Spinal cord (tissue), 10 donors: Measurements from ENCODE around the gene SH3BP4. TPM values are rescaled to one million over a fixed set of nuclear protein-coding genes. Genes with fewer than 3 reads are reported as not detected.

Experiments
- DNase-seq, 6 donors: peaks; one replicate each; pipeline versions ENCODE4 v3.0.0 to v3.0.0-alpha.2; 2013 to 2015; ENCODE audit warnings: low spot score in 6 of 6, low read depth in 4 of 6
- H3K27ac ChIP-seq: one replicate; pipeline ENCODE4 v1.5.1; 2013; ENCODE audit warnings: low read depth, low read length, control low read depth
- H3K27me3 ChIP-seq: one replicate; pipeline ENCODE4 v1.6.1; 2013; ENCODE audit warnings: low read length; ENCODE audit not compliant: control insufficient read depth, insufficient read depth
- H3K36me3 ChIP-seq: one replicate; pipeline ENCODE4 v1.6.1; 2013; ENCODE audit warnings: low read length; ENCODE audit not compliant: control insufficient read depth, insufficient read depth
- H3K4me1 ChIP-seq: one replicate; pipeline ENCODE4 v1.6.1; 2013; ENCODE audit warnings: low read length; ENCODE audit not compliant: control insufficient read depth, insufficient read depth
- H3K4me3 ChIP-seq: one replicate; pipeline ENCODE4 v1.5.1; 2013; ENCODE audit warnings: low read depth, low read length, control low read depth
- H3K9me3 ChIP-seq: one replicate; pipeline ENCODE4 v1.6.1; 2013; ENCODE audit warnings: low read length; ENCODE audit not compliant: control insufficient read depth, insufficient read depth
- WGBS: methylation state at CpG from one replicate; pipeline ENCODE4 v1.1.5; 2013; ENCODE audit warnings: missing lambda C conversion rate; ENCODE audit not compliant: insufficient coverage; 5-methylcytosine and 5-hydroxymethylcytosine counted together
- polyA plus RNA-seq, 2 donors: library from polyadenylated mRNA; unstranded; fragments of 120-200 nt; gene quantifications; one replicate each; pipeline ENCODE4 v1.2.1, GENCODE V29; 2013; ENCODE audit not compliant: insufficient read length in 2 of 2
- total RNA-seq, 2 donors: library from RNA; depleted of rRNA in 1 of 2; stranded (reverse); fragments of 120-200 nt in 1 of 2; fragments of >200 nt in 1 of 2; gene quantifications; one replicate each; pipeline versions ENCODE4 v1.2.3 to v1.2.4, GENCODE V29; 2013 to 2014
- donor health status: healthy.

SH3BP4 gene
- total and polyA plus RNA-seq, 4 donors = 13.9 to 29.6 (median 27.0) TPM

DNA sequence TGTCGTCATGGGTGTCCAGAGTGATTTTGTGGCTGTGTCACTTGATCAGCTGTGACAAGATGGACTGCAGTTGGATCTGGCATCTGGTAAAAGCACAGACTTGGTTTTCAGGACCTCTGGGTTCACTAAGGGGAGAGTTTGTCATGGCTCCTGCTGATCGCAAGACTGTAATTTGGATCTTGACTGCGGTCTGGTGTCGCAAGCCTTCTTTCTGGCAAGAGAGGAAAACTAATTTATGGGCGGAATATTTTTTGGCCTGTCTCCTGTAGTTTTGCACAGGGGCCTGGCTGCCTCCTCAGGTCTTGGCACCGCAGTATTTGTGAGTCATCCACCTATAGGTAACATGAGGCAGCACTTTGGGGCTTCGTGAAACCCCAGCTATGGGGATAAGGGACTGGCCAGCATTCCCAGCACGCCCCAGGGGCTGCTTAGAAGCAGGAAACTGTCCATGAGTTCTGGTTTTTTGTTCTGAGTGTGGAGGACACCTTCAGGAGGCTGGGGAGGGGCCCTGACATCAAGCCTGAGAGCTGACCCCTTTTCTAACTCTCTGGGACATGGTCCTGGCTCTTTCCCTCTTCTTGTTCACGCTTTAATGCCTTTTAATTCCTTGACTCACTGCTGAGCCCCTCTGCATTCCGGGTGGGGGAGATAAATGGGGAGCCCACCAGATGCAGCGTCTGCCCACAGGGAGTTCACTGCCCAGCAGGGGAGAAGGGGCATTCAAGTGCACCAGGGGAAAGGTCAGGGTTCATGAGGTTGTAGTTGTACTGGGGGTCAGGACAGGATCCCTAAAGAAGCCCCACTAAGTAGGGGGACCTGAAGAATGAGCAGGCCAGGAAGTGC lies 12.2 kb downstream of the SH3BP4 start:
- H3K36me3 ChIP-seq = no peaks in the 10 kb centered on the region
- H3K27me3 ChIP-seq = no peaks in the 10 kb centered on the region
- H3K27ac ChIP-seq = no peak overlapping the region
- H3K4me3 ChIP-seq = no peak overlapping the region
- peaks cover 17% of the 10 kb centered on the region for H3K4me1 ChIP-seq
- DNase-seq = no peak
- no peaks in the 10 kb centered on the region for H3K9me3 ChIP-seq
- WGBS = 54% methylated on average over 10 of the region's 11 CpGs

DNA sequence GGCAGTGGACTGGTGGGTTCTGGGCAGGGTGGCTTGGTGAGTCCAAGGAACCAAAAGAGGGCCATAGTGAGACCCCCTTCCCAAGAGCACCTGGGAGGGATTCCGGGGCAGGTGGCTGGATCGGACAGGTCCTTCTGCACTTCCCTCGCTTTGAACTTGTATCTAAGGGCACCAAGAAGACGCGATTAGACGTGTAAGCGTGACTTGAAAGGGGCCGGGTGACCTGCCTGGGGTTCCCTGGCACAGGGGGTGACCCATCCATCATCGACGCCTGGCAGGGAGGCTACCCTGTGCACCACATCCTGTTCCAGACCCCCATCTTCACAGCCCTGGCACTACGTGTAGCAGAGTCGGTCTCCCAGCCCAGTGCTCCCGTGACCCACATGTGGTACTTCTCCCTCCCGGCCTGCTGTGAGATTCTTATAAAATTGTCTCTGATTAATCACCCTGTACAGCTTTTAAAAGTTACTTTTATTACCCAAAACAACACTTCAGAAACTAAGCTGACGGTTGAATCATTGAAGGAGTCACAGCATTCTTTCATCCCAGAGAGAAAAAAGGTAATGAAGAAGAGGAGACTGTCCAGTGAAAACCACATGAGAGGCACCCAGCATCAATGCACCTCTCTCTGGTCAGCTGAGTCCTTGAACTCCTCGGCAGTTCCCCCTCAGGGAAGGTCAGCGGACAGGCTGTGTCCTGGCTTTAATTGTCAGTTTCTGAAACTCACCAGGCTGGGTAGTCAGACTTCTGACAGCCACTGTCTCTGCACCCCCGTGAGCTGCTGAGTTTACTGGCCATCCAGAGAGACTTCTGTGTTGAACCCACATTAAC lies 13.0 kb downstream of the SH3BP4 start:
- WGBS = 68% methylated on average over 15 of the region's 18 CpGs
- H3K4me3 ChIP-seq = no peak overlapping the region
- DNase-seq = no peak
- no peaks in the 10 kb centered on the region for H3K9me3 ChIP-seq
- no peaks in the 10 kb centered on the region for H3K27me3 ChIP-seq
- peaks cover 25% of the 10 kb centered on the region for H3K4me1 ChIP-seq
- peaks cover 3% of the 10 kb centered on the region for H3K36me3 ChIP-seq
- no peak overlapping the region for H3K27ac ChIP-seq

DNA sequence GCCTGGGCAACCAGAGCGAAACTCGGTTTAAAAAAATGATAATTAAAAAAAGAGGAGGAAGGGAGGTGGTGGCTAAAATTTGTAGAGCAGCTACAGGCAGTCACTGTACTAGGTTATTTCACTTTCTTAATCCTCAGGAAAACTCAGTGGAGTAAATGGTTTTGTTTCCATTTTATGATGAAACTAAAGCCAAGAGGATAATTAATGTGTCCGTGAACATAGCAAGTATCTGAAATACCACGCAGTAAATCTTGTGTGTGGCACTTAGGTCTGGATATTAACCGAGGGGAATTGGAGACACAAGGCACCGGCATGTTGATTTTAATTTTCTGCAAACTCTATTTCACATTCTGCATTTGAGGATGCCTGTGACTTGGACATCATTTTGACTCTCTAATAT lies 14.5 kb downstream of the SH3BP4 start:
- no peaks in the 10 kb centered on the region for H3K27me3 ChIP-seq
- no peak overlapping the region for H3K27ac ChIP-seq
- no peak for DNase-seq
- 74% methylated on average over 4 of the region's 6 CpGs for WGBS
- H3K36me3 ChIP-seq = peaks cover 4% of the 10 kb centered on the region
- no peak overlapping the region for H3K4me3 ChIP-seq
- peaks cover 25% of the 10 kb centered on the region for H3K4me1 ChIP-seq
- H3K9me3 ChIP-seq = no peaks in the 10 kb centered on the region

DNA sequence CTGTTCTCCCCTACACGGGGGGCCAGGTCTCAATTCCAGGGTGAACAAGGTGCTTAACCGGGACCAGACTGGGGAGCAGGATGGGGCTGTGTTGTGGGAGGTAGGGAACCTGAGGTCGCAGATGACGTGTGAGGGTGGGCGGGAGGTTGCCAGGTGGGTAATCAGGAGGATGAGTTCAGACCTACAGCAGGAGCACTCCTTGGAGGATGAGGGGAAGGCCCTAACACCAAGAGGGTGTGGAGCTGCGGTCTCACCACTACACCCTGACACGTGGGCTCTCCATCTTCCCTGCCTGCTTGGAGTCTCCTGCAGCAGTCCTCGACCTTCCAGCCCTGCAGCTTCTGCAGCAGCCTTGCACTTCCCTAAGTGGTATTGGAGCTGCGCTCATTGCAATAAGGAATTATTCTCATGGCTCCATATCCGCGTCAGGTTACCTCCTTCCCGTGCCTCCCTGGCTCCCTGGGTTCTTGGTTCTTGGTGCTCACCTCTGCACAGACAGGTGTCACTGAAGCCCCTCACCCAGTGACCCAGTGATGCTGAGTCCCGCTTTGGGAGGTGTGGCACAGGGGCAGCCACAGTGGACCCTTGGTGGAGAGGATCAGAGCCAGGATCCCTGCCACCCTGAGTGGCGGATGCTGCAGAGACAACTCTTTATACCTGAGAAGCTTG lies 15.5 kb downstream of the SH3BP4 start:
- Histone ChIP-seq H3K4me1 (peaks cover 25% of the 10 kb centered on the region), H3K9me3 (no peaks in the 10 kb centered on the region), H3K27ac (no peak overlapping the region), H3K36me3 (peaks cover 4% of the 10 kb centered on the region), H3K4me3 (no peak overlapping the region), H3K27me3 (no peaks in the 10 kb centered on the region)
- DNase-seq = no peak
- 84% methylated on average over 12 of the region's 14 CpGs for WGBS

DNA sequence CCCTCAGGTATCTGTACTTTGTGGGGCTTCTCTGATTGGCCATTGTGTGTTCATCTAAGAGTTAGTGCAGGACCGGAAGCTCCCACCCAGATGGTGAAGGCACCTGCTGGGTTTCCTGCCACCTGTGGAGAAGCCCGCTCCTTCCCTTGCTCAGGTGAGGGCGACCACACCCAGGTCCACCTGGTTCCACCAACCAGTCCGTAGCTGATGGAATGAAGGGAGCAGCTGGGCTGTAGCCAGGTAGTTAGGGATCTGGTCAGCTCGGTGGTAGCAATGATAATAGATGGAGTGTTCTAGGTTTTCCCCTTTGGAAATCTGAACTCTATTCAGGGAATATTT lies 16.0 kb downstream of the SH3BP4 start:
- whole genome bisulfite sequencing = 92% methylated on average over 2 of the region's 5 CpGs
- Histone ChIP-seq H3K27ac (no peak overlapping the region), H3K9me3 (no peaks in the 10 kb centered on the region), H3K4me3 (no peak overlapping the region), H3K4me1 (peaks cover 25% of the 10 kb centered on the region), H3K27me3 (no peaks in the 10 kb centered on the region), H3K36me3 (peaks cover 4% of the 10 kb centered on the region)
- DNase-seq = no peak

DNA sequence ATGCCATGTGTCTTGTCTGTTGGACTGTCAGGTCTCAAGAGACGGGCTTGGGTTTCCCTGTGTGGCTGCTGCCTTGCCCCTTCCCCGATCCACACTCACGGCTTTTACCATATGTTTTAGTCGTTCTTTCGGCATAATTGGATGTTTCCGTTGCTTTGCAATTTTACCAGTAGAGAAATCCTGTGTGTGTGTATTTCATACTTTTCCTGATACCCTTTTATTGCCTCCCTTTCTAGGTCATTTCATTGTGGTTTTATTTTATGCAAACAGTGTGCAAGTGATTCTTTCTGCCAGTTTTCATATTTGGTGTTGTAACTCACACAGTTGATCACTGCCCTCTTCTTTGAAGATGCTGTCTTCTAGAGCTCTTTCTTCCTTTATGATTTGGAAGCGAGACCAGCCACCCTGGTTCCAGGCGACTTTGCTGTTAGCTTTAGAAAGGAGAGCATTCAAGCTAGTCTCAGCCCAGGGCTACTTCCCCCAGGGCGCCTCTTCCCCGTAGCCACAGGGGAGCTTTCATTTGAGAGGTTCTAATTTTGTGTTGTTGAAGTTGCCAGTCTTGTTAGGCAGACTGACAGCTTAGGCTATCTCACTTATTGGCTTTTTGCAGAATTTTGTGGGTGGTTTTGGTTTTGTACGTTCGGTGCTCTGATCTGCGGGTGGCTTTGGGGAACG lies 17.0 kb downstream of the SH3BP4 start:
- Histone ChIP-seq H3K36me3 (peaks cover 4% of the 10 kb centered on the region), H3K27ac (peak overlapping the region; percentile 52), H3K27me3 (no peaks in the 10 kb centered on the region), H3K4me1 (peaks cover 23% of the 10 kb centered on the region), H3K9me3 (no peaks in the 10 kb centered on the region), H3K4me3 (no peak overlapping the region)
- 43% methylated on average over 7 of the region's 14 CpGs for WGBS
- DNase-seq = no peak

DNA sequence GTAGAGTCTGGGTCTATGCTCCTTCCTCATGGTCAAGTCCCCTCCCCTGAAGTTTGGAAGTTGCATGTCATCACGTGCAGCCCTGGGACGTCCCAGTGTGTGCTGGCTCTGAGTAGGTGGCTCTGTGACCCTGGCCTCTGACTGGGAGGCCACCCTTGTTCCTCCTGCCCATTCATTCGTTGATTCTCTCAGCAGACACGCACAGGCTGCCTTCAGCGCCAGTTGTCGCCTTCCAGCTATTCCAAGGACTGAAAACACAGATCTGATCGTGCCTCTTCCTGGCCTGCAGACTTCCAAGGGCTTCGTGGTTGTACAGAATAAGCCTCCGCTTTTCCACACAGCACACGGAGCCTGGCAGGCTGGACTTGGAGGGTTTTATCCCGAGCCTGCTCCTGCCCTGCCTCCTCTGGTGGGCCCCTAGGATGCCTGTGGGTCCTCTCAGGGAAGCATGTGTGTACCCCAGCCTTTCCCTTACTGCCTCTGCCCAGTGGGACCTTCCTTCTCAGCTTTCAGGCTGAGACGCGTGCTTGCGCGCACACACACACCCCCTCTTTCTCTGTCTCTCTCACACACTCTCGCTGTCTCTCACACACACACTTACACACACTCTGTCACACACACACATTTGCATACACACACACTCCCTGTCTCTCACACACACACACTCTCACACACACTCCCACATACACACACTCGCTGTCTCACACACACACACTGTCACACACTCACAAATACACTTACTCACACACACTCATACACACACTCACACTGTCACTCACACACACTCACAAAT lies 17.7 kb downstream of the SH3BP4 start:
- Histone ChIP-seq H3K4me3 (no peak overlapping the region), H3K27ac (peak overlapping the region; percentile 52), H3K9me3 (no peaks in the 10 kb centered on the region), H3K27me3 (no peaks in the 10 kb centered on the region), H3K36me3 (peaks cover 4% of the 10 kb centered on the region), H3K4me1 (peaks cover 23% of the 10 kb centered on the region)
- WGBS = 46% methylated on average over 17 of the region's 17 CpGs
- DNase-seq = peak in 2 of 6 donors; percentile 50 to 66

DNA sequence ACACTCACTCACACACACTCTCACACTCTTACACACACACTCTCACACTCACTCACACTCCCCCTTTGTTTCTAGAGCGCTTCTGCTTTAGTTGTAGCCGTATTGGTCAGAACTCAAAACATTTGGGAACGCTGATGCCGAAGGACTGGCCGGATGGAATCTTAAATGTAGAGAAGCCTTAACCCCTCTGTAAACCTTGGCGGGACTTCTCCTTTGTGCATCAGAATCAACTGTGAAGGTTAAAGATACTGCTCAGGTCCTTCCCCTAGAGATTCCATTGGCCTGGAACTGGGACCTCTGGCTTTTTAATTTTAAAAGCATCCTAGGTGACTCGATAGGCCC lies 18.3 kb downstream of the SH3BP4 start:
- peaks cover 25% of the 10 kb centered on the region for H3K4me1 ChIP-seq
- H3K36me3 ChIP-seq = peaks cover 4% of the 10 kb centered on the region
- H3K27ac ChIP-seq = peak overlapping the region; percentile 33
- no peaks in the 10 kb centered on the region for H3K9me3 ChIP-seq
- no peaks in the 10 kb centered on the region for H3K27me3 ChIP-seq
- no peak for DNase-seq
- H3K4me3 ChIP-seq = no peak overlapping the region
- 86% methylated on average over 5 of the region's 7 CpGs for WGBS

DNA sequence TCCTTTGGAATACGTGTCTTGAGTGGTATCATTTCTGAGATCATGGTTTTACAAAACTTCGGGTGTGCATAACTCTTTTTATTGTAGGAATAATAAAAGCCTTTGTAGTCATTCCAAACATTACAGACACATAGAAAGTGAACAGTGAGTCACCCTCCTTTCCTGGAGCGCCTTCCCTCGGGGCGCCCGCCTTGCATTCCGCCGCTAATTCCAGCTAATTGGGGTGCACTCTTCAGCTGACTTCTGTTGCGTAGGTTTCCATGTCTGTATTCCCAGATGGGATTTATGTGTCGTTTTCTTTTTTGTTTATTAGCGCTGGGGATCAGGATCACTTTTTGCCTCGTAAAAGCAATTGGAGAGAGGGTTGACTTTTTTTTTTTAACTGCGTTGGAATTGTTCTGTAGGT lies 18.7 kb downstream of the SH3BP4 start:
- DNase-seq = no peak
- Histone ChIP-seq H3K27ac (peak overlapping the region; percentile 33), H3K4me1 (peaks cover 27% of the 10 kb centered on the region), H3K36me3 (peaks cover 4% of the 10 kb centered on the region), H3K27me3 (no peaks in the 10 kb centered on the region), H3K9me3 (no peaks in the 10 kb centered on the region), H3K4me3 (no peak overlapping the region)
- 66% methylated on average over 6 of the region's 13 CpGs for WGBS
